ENCODE measurements around the gene BSDC1.

- TF ChIP-seq CTCF (IDR thresholded peaks at IDR 0.05; ENCODE audit: insufficient read depth, low read depth, low read length) = no peak
- no peak for TF ChIP-seq EZH2 (IDR thresholded peaks at IDR 0.05; ENCODE audit: insufficient read depth, low read length)
Measured at GRCh38 chr1:32333251-32333963, 60.8 kb downstream of the BSDC1 start.
